ENCODE measurements around the gene TCIRG1.

DNA sequence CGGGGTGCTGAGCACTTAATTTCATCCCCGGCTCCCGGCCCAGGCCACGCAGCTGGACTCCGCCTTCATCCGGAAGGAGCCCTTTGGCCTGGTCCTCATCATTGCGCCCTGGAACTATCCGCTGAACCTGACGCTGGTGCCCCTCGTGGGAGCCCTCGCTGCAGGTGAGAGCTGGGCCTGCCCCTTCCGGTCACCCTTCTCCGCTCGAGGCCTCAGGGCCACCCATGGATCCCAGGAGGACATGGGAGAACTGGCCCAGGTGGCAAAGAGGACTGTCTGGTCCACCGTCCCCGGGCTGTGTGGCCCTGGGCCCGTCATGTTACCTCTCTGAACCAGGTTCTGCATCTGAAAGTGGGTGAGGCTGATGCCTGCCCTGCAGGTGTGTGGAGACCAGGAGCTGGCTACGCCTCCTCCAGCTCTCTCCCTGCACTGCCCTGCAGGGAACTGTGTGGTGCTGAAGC is 20.1 kb upstream of the TCIRG1 start:
- TF ChIP-seq, protein P1, sequence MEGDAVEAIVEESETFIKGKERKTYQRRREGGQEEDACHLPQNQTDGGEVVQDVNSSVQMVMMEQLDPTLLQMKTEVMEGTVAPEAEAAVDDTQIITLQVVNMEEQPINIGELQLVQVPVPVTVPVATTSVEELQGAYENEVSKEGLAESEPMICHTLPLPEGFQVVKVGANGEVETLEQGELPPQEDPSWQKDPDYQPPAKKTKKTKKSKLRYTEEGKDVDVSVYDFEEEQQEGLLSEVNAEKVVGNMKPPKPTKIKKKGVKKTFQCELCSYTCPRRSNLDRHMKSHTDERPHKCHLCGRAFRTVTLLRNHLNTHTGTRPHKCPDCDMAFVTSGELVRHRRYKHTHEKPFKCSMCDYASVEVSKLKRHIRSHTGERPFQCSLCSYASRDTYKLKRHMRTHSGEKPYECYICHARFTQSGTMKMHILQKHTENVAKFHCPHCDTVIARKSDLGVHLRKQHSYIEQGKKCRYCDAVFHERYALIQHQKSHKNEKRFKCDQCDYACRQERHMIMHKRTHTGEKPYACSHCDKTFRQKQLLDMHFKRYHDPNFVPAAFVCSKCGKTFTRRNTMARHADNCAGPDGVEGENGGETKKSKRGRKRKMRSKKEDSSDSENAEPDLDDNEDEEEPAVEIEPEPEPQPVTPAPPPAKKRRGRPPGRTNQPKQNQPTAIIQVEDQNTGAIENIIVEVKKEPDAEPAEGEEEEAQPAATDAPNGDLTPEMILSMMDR (IDR thresholded peaks at IDR 0.05): no peak
- no peak for TF ChIP-seq POLR2A (IDR thresholded peaks at IDR 0.05; ENCODE audit: low read depth)
- TF ChIP-seq EP300 (IDR thresholded peaks at IDR 0.05): no peak
